Suprapubic skin (tissue), 4 donors: ENCODE data around the gene TMEM17.

Experiments
- EP300 ChIP-seq: sonication (generic); formaldehyde crosslinking; IDR thresholded peaks from one replicate; pipeline ENCODE4 v1.6.1; 2017; ENCODE audit warnings: antibody characterized with exemption
- POLR2A ChIP-seq, 2 donors: fragments of 450-650 bp; IDR thresholded peaks; one replicate each; pipeline ENCODE4 v1.6.1; 2017; ENCODE audit warnings: antibody characterized with exemption in 2 of 2, mild to moderate bottlenecking in 2 of 2, moderate library complexity in 2 of 2
- POLR2AphosphoS5 ChIP-seq, 3 donors: sonication (generic); formaldehyde crosslinking; IDR thresholded peaks; one replicate each; pipeline ENCODE4 v1.6.1; 2017; ENCODE audit warnings: antibody characterized with exemption in 3 of 3

DNA sequence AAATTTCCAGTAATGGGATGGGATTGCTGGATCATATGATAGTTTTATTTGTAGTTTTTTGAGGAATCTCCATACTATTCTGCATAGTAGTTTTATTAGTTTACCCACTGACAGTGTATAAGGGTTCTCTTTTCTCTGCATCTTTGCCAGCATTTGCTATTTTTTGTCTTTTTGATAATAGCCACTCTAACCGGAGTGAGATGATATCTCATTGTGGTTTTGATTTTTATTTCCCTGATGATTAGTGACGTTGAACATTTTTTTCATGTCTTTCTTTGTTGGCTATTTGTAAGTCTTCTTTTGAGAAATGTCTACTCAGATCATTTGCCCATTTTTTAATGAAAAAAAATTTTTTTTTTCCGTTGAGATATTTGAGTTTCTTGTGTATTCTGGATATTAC is 26.1 kb downstream of the TMEM17 start:
- TF ChIP-seq POLR2AphosphoS5 (IDR thresholded peaks at IDR 0.05) (no peak), POLR2A (IDR thresholded peaks at IDR 0.05) (no peak), EP300 (no peak)
